Upper lobe of right lung (tissue), 1 donor: ENCODE results near the gene HOXB6. TPM values are rescaled to one million over a fixed set of nuclear protein-coding genes. Genes with fewer than 3 reads are reported as not detected.
A peak's percentile ranks its signal among the peaks of the same experiment; 100 is the strongest.

Experiments
- ATAC-seq: fragments of 200-7000 bp; cut with Tn5 transposase; one replicate; pipeline ENCODE4 v1.9.1; 2020; ENCODE audit warnings: mild to moderate bottlenecking, moderate library complexity
- DNase-seq: peaks from one replicate; pipeline ENCODE4 v3.0.0-alpha.2; 2020
- H3K27ac ChIP-seq: fragments of 200-600 bp; one replicate; pipeline ENCODE4 v1.8.0; 2022
- H3K27me3 ChIP-seq: fragments of 200-600 bp; one replicate; pipeline ENCODE4 v1.8.0; 2022; ENCODE audit warnings: mild to moderate bottlenecking
- H3K36me3 ChIP-seq: fragments of 200-600 bp; one replicate; pipeline ENCODE4 v1.8.0; 2022
- H3K4me1 ChIP-seq: fragments of 200-600 bp; one replicate; pipeline ENCODE4 v1.8.0; 2022
- H3K4me3 ChIP-seq: fragments of 200-600 bp; one replicate; pipeline ENCODE4 v1.8.0; 2022; ENCODE audit warnings: mild to moderate bottlenecking
- H3K9me3 ChIP-seq: fragments of 200-600 bp; one replicate; pipeline ENCODE4 v1.8.0; 2022
- CTCF ChIP-seq: fragments of 200-600 bp; IDR thresholded peaks from one replicate; pipeline ENCODE4 v1.8.0; 2022; ENCODE audit warnings: antibody characterized with exemption
- intact Hi-C: fragments of 100-400 bp; cut with DNase I; formaldehyde crosslinking; loops from one replicate; pipeline ENCODE4 v1.11.0; 2022
- total RNA-seq: library from RNA; stranded (reverse); fragmentation: NEBNext Ultra II Directional; extraction: Animal tissue kit (Norgen Biotek cat#: 25700); gene quantifications from one replicate; pipeline ENCODE4 v1.2.1, GENCODE V29; 2021
- donor health status: DM: no; HTN: yes; CAD: no; lungs with severe emphysema.

HOXB6 gene
- total RNA-seq, 1 donor from 2014 or later = 4.9 TPM

GRCh38 chr17:48579471-48579759 is 25.4 kb downstream of the HOXB6 start:
- H3K4me3 ChIP-seq = peak overlapping the region; percentile 59
- intact Hi-C loops = no loop called here
- ATAC-seq (no peak), DNase-seq (no peak)
- TF ChIP-seq CTCF = no peak
- no peaks in the 10 kb centered on the region for H3K9me3 ChIP-seq
- no peaks in the 10 kb centered on the region for H3K36me3 ChIP-seq
- peak overlapping the region; percentile 93 for H3K27ac ChIP-seq
- peaks cover 6% of the 10 kb centered on the region for H3K4me1 ChIP-seq
- H3K27me3 ChIP-seq = peaks cover 83% of the 10 kb centered on the region

GRCh38 chr17:48578616-48579470 is 25.9 kb downstream of the HOXB6 start:
- intact Hi-C loops = no loop called here
- Histone ChIP-seq H3K9me3 (no peaks in the 10 kb centered on the region), H3K27ac (peak overlapping the region; percentile 93), H3K27me3 (peaks cover 79% of the 10 kb centered on the region), H3K4me3 (peak overlapping the region; percentile 59), H3K36me3 (no peaks in the 10 kb centered on the region), H3K4me1 (peaks cover 6% of the 10 kb centered on the region)
- TF ChIP-seq CTCF = no peak
- no peak for DNase-seq
- peak; percentile 15 for ATAC-seq

DNA sequence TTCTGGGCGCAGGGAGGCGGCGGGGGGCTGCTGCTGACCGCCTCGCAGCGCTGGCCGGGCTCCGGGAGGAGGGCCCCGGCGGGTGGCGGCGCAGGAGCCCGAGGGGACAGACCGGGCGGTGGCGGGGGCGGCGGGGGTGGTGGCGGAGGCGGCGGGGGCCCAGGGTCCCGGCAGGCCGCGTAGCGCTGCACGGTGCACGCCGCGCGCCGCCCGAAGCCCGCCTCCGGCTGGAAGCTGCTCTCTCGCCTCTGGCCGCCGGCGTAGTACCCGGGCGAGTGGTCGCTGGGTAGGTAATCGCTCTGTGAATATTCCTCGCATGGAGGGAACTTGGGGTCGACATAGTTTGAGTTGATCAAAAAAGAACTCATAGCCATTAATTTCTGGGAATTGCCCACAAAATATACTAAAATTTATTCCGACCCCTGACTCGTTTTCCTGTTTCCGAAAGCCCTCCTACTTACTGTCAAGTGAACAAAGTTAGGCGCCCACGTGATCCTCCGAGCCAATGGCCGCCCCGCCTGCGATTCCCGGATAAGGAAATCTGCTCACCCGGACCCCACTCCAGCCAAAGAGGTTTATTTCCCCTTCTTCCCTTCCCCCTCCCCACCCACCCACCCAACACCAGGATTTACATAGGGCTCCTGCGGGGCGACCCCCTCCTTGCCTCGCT is 26.7 kb downstream of the HOXB6 start, which contains the start of gene HOXB4:
TSS of gene HOXB4 (minus strand) at position 405 of the 670 bp plus-strand sequence. CDS start at position 374, 31 bp downstream.
- no peak for TF ChIP-seq CTCF
- H3K9me3 ChIP-seq = no peaks in the 10 kb centered on the region
- peaks cover 79% of the 10 kb centered on the region for H3K27me3 ChIP-seq
- H3K27ac ChIP-seq = peak within 1 kb of the TSS; percentile 93
- H3K4me1 ChIP-seq = peaks cover 6% of the 10 kb centered on the region
- intact Hi-C loops = no loop called here
- H3K36me3 ChIP-seq = no peaks in the 10 kb centered on the region
- H3K4me3 ChIP-seq = peak within 1 kb of the TSS; percentile 59
- DNase-seq (no peak), ATAC-seq (peak; percentile 55)

GRCh38 chr17:48577330-48577945 is 27.3 kb downstream of the HOXB6 start:
- ATAC-seq = no peak
- peaks cover 79% of the 10 kb centered on the region for H3K27me3 ChIP-seq

More at GRCh38 chr17:48577330-48577945, 27.3 kb downstream of the HOXB6 start:
- no peak for TF ChIP-seq CTCF
- no peak for DNase-seq
- intact Hi-C loops = no loop called here
- H3K9me3 ChIP-seq = no peaks in the 10 kb centered on the region
- H3K27ac ChIP-seq = peak overlapping the region; percentile 83
- peak overlapping the region; percentile 59 for H3K4me3 ChIP-seq
- peaks cover 10% of the 10 kb centered on the region for H3K4me1 ChIP-seq
- H3K36me3 ChIP-seq = no peaks in the 10 kb centered on the region
